GM18867 (cell line): Measurements from ENCODE around the gene SH3BP2.
A peak's percentile ranks its signal among the peaks of the same experiment; 100 is the strongest.
"Not testable (repeated sequence)": the region's sequence is repeated elsewhere in the genome, so short reads cannot be mapped to it uniquely, and the experiment has no call there.

Experiments
- ATAC-seq: cut with Tn5 transposase; IDR thresholded peaks from one replicate; pipeline ENCODE4 v1.9.1; 2021; ENCODE audit warnings: mild to moderate bottlenecking, moderate library complexity; ENCODE audit not compliant: unreplicated experiment

SH3BP2 gene

DNA sequence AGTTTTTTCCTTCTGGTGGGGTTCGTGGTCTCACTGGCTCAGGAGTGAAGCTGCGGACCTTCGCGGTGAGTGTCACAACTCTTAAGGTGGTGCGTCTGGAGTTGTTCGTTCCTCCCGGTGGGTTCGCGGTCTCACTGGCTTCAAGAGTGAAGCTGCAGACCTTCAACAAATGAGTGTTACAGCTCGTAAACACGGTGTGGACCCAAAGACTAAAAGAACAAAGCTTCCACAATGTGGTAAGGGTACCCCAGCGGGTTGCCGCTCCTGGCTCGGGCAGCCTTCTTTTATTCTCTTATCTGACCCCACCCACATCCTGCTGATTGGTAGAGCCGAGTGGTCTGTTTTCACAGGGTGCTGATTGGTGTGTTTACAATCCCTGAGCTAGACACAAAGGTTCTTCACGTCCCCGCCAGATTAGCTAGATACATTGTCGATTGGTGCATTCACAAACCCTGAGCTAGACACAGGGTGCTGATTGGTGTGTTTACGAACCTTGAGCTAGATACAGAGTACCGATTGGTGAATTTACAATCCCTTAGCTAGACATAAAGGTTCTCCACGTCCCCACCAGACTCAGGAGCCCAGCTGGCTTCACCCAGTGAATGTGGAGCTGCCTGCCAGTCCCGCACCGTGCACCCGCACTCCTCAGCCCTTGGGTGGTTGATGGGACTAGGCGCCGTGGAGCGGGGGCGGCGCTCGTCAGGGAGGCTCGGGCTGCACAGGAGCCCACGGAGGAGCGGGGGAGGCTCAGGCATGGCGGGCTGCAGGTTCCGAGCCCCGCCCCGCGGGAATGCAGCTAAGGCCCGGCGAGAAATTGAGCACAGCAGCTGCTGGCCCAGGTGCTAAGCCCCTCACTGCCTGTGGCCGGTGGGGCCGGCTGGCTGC lies 30.2 kb upstream of the SH3BP2 start:
- not testable (repeated sequence) for ATAC-seq

DNA sequence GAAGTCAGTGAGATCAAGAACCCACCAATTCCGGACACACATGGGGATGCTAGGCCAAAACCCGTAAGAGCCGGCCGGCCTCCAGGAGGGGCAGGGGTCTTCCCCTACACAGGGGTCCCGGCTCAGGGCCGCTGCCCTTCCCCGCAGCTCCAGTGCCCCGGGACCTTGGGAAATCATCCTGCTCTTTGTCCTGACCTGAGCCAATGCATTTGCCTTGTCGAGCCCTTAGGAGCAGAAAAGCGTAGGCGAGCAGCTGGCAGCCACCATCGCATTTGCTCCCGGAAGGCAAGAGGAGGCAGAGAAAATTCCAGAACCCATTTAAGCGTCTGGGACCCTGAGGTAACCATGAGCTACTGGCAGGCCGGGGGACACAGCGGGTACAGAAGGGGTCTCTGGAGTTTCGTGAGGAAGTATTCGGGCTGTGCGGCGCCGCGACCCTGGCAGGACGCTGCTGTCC lies 29.3 kb upstream of the SH3BP2 start:
- no peak for ATAC-seq

DNA sequence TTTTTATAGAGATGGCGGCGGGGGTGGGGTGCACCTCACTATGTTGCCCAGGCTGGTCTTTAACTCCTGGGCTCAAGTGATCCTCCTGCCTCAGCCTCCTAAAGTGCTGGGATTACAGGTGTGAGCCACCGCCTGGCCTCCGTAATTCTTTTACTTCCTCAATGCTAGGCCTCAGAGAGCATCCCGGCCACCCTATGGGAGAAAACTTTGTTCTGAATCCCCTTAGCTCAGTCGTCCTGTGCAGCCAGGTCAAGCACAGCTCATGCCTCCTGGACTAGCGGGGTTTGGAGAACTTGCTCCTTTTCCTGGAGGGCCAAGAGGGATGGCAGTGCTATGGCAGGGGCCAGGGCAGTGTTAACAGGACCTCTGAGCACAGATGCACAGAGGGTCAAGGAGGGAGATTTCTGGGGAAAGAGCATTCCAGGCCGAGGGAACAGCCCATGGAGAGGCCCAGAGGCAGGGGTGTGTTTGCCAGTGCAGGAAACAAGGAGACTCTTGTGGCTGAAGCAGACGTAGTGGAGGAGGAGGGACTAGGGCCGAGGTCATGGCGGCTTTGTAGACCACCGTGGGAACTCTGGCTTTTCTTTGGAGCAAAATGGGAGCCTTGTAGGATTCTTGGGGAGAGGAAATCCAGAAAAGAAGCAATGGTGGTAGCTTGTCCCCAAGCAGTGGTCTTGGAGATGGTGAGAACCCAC lies 26.9 kb upstream of the SH3BP2 start:
- no peak for ATAC-seq

DNA sequence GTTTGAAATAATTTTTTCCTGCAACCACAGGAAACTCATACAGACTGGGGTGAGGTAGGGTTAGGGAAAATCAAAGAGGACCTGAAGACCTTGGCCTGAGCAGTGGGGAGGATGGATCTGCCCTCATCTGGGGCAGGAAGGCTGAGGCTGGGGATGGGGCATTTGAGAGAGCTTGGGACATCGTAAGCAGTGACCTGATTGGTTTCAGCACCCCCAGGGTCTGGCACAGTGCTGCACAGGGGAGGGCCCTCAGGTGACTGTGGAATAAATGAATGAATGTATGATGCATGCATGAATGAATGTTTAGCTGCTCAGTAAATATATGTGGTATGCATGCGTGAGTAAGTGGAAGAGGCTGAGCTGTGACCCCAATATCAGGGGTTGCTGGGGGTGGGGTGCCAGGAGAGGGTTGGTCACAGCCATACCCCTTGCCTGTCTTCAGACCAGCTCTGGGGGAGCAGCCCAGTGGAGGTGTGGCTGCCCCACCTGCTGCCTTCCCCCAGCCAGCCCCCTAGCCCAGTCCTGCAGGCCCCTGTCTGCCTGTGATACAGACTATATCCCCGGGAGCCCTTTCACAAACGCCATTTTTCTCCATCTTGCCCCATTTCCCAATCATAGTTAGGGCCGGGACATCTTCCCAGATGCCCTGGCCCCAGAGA lies 25.7 kb upstream of the SH3BP2 start:
- no peak for ATAC-seq

DNA sequence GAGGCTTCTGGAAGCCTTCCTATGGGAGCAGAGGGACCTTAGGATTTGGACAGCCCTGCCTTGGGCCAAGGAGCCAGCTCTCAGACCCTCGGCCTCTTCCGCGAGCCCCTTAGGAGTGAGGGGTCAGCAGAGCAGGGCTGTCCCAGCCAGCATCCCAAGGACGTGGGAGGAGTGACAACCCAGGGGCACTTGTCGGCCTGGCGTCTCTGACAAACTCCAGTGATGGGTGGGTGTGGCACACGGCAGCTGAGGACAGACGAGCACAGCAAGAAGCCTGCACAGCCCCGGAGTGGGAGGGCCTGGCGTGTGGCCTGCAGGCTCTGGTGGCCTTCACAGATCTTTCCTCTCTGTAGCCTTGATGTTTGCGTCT lies 25.2 kb upstream of the SH3BP2 start:
- ATAC-seq, result no peak

- ATAC-seq, result no peak
These were observed 24.8 kb upstream of the SH3BP2 start for GRCh38 chr4:2768124-2768523.

DNA sequence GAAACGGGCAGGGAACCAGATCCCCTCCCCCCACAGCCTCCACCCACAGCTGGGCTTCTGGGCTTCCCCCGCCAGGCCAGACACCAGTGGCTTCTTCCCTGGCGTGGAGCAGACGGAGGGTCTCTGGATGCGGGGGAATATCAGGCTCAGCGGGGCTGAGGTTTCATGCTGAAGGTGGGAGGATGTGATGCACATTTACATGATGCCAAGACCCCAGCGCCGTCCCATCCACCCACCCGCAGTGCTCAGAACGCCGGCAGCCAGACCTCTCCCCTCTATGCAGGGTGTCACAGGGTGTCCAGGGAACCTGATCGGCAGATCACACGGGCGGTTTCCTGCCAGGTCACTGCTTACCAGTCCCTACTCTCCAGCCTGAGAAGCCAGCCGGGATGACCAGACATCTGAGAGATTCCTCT lies 24.0 kb upstream of the SH3BP2 start:
- ATAC-seq, result no peak

DNA sequence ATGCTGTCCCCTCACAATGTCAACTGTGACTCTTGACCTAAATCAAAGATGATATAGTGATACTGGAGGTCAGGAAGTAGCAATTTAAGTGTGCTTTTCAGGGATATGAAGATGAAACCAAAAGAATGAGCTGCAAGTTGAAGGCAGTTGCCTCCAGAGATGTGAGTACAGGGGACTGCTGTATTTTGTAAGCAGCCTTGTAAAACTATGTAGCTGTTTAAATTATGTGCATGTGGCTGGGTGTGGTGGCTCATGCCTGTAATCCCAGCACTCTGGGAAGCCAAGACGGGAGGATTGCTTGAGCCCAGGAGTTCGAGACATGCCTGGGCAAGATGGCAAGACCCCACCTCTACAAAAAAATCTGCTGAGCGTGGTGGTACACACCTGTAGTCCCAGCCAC lies 21.6 kb upstream of the SH3BP2 start:
- ATAC-seq, result no peak

DNA sequence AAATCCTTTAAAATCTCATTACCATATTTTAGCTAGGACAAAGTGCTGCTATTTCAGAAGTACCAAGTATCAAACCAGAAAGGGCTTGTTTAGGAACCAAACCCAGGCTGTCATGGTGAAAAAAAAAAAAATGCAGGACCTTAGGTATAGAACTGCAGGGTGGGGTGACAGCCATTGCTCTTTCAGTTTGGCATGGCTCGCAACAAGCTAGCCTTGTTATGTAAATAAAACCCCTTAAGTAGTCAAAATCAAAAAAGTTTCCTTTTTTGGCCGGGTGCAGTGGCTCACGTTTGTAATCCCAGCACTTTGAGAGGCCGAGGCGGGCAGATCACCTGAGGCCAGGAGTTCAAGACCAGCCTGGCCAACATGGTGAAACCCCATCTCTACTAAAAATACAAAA lies 12.2 kb upstream of the SH3BP2 start:
- not testable (repeated sequence) for ATAC-seq

DNA sequence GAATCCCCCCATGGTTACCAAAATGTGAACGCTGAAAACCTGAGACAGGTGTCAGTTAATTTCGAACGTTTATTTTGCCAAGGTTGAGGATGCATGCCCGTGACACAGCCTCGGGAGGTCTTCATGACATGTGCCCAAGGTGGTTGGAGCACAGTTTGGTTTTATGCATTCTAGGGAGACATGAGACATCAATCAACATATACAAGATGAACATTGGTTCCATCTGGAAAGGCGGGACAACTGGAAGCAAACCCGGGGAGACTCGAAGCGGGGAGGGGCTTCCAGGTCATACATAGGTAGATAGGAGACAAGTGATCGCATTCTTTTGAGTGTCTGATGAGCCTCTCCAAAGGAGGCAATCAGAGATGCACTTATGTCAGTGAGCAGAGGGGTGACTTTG lies 11.0 kb upstream of the SH3BP2 start:
- ATAC-seq, result no peak

- ATAC-seq, result no peak
These were observed 9.1 kb upstream of the SH3BP2 start for GRCh38 chr4:2783790-2784189.

- no peak for ATAC-seq
These were observed 7.3 kb upstream of the SH3BP2 start for GRCh38 chr4:2785613-2786012.

DNA sequence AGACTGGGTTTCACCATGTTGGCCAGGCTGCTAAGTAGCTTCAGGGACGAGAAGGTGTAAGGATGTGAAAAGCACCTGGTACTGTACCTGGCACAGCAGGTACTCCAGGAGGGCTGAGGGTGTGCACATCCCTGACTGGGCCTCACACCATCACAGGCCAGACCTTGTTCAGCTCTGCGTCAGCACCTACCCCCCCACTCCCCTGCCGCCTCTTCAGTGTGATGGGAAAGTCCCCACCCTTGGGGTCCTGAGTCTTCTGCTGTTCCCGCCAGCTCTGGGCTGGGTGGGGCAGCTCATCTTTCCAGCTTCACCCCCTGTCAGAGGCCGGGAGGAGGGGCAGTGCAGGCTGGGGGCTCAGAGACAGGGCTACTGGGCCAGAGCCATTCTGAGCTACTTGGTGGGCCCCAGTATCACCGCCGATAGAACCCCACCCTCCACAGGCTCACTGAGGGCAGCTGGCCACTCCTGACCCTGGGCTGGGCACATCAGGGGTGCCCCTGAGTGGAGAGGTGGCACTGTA lies 6.7 kb upstream of the SH3BP2 start:
- no peak for ATAC-seq

DNA sequence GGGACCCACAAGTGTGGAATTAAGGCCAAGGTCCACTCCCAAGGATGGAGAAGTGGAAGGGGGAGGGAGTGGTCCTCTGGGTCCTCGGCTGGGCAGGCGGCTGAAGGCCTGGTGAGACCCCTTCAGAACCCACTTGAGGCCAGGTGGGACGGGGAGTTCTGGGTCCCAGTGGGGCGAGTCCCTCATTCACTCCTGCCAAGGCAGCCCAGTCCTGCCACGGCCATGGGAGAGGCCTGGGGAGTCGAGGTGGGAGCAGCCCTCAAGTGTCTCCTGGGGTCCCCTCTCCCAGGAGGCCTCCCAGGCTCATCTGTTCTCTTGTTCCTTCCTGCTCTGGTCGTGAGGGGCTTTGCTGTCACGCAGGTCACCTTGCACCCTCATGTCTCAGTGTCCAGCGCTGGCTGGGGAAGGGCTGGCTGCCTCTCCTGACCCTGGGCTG lies 6.1 kb upstream of the SH3BP2 start:
- no peak for ATAC-seq

- peak; percentile 77 for ATAC-seq
These were observed 5.4 kb upstream of the SH3BP2 start for GRCh38 chr4:2787230-2788100.

DNA sequence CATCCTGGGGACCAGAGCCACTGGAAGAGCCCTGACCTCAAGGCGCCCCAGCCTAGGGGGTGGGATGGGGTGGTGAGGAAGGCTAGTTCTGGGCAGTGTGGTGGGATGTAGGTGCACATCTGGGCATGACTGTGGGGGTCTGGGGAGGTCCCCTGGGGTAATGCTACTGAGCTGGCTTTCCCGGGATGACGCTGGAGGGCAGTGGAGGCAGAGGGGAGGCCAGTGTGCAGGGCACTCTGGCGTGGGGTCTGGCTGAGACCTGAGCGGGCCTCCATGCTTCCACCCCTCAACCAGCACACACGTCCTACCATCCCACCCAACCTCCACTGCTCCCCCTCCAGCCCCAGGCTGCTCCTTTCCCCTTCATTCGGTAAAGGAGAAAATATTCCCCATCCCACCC lies 4.8 kb upstream of the SH3BP2 start:
- ATAC-seq, result no peak

- ATAC-seq, result no peak
These were observed 4.3 kb upstream of the SH3BP2 start for GRCh38 chr4:2788532-2789103.

DNA sequence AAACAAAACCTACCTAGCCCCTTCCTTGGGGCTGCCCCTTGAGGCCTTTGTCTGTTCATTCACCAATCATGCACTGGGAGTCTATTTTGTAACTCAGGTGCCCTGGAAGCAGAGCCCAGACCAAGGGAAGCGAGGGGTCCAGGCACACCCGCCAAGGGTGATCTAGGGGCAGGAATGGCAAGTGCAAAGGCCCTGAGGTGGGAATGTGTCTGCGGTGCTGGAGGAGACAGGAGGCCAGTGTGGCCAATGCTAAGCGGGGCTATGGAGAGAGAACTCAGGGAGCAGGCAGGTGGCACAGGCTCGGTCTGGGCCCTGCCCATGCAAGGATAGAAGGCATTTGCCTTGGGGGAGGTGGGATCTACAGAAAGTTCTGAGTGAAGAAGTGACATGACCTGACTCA lies 3.5 kb upstream of the SH3BP2 start:
- no peak for ATAC-seq

- ATAC-seq, result no peak
These were observed 2.9 kb upstream of the SH3BP2 start for GRCh38 chr4:2789793-2790582.
